NT2/D1 (cell line): Measurements from ENCODE around the gene LRIG3.

ENCODE experiments used
- YY1 ChIP-seq: IDR thresholded peaks from 2 replicates; pipeline ENCODE4 v1.6.1; 2011; ENCODE audit not compliant: insufficient read length, insufficient read depth
- ZNF274 ChIP-seq: IDR thresholded peaks from 2 replicates; pipeline ENCODE4 v1.6.1; 2011; ENCODE audit warnings: mild to moderate bottlenecking, low read depth, low read length

DNA sequence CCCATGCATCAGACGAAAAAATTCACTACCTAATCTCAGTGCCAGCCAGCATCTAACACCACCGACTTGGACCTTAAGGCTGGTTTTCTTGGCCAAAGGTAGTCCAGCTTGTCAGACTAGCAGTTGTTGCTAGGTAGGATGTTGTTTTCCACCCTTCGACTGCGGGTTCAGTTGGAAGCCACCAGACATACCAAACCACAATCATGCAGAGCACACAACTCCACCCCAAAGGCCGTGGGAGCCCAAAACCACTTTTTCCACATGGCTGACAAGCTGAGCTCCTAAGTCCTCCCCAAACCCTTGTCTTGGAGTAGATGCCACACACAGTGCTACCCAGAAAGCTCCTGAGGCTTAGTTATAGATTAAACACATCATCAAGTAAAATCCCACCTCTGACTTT lies 46.8 kb downstream of the LRIG3 start:
- TF ChIP-seq YY1: no peak
- TF ChIP-seq ZNF274: no peak
